GM06990 (cell line): ENCODE results near the gene PEX14.
"Not testable (repeated sequence)": the region's sequence is repeated elsewhere in the genome, so short reads cannot be mapped to it uniquely, and the experiment has no call there.

Experiments
- DNase-seq: peaks from one replicate; pipeline ENCODE4 v3.0.0-alpha.2; 2011; ENCODE audit not compliant: insufficient read length; ENCODE audit errors: extremely low read depth
- H3K27me3 ChIP-seq: replicated peaks from 2 replicates; pipeline ENCODE4 v1.6.0; 2011; ENCODE audit warnings: low read length; ENCODE audit not compliant: control insufficient read depth, insufficient read depth
- H3K36me3 ChIP-seq: 2 replicates; pipeline ENCODE4 v1.5.1; 2011; ENCODE audit warnings: low read length; ENCODE audit not compliant: control insufficient read depth, insufficient read depth
- H3K4me3 ChIP-seq: replicated peaks from 2 replicates; pipeline ENCODE4 v1.5.1; 2011; ENCODE audit warnings: low read depth, mild to moderate bottlenecking, control low read depth, low read length
- TF ChIP-seq, protein P1 (sequence below): IDR thresholded peaks from 2 replicates; pipeline ENCODE4 v1.5.1; 2011; ENCODE audit warnings: low read length, control low read depth, mild to moderate bottlenecking, inconsistent platforms; ENCODE audit not compliant: insufficient read depth, poor library complexity, severe bottlenecking

Gene PEX14

DNA sequence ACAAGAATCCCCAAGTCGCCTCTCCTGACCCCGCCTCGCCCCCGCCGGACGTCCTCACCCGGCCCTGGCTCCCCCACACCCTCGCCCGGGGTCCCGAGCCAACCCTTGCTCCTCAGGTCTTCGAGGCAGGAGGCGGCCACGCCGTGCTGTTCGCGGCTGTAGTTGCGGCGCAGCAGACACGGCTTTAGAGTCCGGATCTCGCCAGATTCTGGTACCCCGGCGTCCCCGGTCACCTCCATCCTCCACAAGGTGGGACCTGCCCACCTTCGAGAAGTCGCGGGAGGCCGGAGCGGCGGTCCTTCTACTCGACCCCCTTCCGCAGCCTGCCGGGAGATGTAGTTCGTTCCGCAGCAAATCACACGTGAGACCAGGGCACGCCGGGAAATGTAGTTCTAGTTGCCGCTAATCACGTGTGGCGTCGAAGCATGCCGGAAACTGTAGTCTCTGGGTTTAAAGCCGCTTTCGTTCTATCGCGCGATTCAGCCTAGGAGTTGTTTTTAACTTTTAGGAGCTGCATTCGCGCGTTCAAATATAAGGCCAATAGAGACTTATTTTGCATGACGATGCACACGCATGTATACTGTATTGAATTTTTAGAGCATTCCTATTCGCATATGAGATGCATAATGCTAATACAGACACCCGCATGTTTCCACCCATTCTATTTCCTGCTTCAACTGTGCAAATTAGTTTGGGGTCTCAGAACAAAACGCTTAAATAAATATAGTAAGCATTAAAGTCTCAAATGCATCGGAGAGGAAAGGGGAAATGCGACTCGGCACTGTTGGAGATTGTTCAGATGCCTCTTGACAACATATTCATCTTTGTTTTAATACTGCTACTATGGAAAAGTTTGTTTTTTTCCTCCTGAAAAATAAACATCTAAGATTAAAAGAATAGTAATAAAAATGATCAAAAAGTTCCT, 2.3 kb upstream of the PEX14 start, which contains the start of gene DFFA:
Gene DFFA, minus strand, starts transcription at position 310 of the 925 bp plus-strand sequence. Its CDS starts 71 bp downstream, at position 239.
- DNase-seq, result peak; percentile 91
- TF ChIP-seq, protein P1, sequence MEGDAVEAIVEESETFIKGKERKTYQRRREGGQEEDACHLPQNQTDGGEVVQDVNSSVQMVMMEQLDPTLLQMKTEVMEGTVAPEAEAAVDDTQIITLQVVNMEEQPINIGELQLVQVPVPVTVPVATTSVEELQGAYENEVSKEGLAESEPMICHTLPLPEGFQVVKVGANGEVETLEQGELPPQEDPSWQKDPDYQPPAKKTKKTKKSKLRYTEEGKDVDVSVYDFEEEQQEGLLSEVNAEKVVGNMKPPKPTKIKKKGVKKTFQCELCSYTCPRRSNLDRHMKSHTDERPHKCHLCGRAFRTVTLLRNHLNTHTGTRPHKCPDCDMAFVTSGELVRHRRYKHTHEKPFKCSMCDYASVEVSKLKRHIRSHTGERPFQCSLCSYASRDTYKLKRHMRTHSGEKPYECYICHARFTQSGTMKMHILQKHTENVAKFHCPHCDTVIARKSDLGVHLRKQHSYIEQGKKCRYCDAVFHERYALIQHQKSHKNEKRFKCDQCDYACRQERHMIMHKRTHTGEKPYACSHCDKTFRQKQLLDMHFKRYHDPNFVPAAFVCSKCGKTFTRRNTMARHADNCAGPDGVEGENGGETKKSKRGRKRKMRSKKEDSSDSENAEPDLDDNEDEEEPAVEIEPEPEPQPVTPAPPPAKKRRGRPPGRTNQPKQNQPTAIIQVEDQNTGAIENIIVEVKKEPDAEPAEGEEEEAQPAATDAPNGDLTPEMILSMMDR, result no peak
- Histone ChIP-seq H3K36me3 (peaks cover 8% of the 10 kb centered on the region), H3K4me3 (peak within 1 kb of the TSS; percentile 74), H3K27me3 (no peaks in the 10 kb centered on the region)

DNA sequence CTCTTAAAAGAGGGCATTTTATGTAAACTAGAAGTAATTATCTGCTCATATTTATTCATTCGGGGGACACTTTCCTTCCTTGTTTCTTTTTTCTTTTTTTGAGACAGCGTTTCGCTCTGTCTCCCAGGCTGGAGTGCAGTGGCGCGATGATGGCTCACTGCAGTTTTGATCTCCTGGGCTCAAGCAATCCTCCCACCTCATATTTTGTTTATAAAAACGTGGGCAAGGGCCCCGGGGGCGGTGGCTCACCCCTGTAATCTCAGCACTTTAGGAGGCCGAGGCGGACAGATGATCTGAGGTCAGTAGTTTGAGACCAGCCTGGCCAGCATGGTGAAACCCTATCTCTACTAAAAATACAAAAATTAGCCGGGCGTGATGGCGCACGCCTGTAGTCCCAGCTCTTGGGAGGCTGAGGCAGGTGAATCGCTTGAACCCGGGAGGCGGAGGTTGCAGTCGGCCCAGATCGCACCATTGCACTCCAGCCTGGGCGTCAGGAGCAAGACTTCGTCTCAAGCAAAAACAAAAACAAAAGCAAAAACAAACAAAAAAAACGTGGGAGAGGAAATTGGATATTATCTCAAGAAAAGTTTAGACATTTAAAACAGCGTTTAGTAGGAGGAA, 1.5 kb upstream of the PEX14 start:
- TF ChIP-seq, protein P1, result no peak
- Histone ChIP-seq H3K4me3 (peak overlapping the region; percentile 63), H3K36me3 (peaks cover 3% of the 10 kb centered on the region), H3K27me3 (no peaks in the 10 kb centered on the region)
- DNase-seq, result no peak

DNA sequence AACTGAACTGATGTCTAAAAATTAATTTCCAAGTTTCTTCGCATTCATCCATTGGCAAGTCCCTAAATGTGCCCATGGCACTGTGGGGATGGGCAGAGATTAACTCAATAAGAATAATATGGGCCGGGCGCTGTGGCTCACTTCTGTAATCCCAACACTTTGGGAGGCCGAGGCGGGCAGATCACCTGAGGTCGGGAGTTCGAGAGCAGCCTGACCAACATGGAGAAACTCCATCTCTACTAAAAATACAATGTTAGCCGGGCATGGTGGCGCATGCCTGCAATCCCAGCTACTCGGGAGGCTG, 489 bp upstream of the PEX14 start:
- not testable (repeated sequence) for H3K36me3 ChIP-seq, DNase-seq, H3K4me3 ChIP-seq, H3K27me3 ChIP-seq

DNA sequence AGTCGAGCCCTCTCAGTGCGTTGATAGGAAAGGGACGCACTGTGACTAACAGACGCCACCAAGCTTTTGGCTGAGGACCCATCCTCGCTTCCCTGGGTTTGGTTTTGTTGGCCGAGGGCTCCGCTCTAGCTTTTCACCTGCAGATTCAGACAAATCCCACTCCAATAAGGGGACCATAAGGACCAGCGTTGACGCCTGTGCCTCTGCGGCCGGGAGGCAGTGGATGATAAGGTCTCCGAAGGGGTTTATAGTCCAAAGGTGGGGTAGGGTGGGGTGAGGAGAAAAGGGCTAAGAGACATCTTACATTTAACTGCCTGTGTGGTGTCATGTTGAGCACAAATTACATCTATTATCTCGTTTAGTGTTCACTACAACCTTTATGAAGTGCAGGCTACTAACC, 760 bp downstream of the PEX14 start:
- H3K36me3 ChIP-seq, result no peaks in the 10 kb centered on the region; the same call in 1 of the 2 replicates
- no peaks in the 10 kb centered on the region for H3K27me3 ChIP-seq
- H3K4me3 ChIP-seq, result peak overlapping the region; percentile 76
- no peak for DNase-seq
- TF ChIP-seq, protein P1, result no peak

DNA sequence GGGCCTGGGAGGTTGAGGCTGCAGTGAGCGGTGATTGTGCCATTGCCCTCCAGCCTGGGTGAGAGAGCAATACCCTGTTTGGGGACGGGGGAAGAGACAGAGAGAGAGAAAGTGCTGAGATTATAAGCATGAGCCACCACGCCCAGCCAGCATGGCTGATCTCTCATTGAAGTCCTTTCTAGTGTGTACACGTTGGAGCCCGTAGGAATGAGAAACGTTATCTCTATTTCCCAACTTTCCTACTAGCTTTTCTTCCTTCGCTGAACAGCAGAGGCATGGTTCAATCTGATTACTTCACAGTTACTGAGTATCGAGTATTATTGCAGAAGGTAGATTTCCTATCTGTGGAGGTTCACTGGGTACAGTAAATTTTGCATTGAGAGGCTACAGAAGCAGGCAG, 4.5 kb downstream of the PEX14 start:
- Histone ChIP-seq H3K36me3 (no peaks in the 10 kb centered on the region; the same call in 1 of the 2 replicates), H3K27me3 (no peaks in the 10 kb centered on the region), H3K4me3 (no peak overlapping the region)
- no peak for DNase-seq
- TF ChIP-seq, protein P1, result no peak

DNA sequence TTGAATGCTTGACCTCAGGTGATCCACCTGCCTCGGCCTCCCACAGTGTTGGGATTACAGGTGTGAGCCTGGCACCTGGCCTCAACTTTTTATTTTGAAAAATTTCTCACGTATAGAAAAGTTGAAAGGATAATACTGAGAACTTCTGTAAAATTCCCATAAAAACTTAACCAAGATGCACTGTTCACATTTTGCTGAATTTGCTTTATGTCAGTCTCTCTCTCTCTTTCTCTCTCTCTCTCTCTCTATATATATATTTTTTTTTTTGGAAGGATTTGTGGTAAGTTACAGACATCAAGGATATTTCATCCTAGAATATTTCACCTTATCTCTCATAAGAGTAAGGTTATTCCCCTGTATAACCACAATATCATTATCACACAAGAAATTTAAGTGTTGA, 5.9 kb downstream of the PEX14 start:
- peaks cover 3% of the 10 kb centered on the region for H3K36me3 ChIP-seq
- TF ChIP-seq, protein P1, result no peak
- no peak for DNase-seq
- no peaks in the 10 kb centered on the region for H3K27me3 ChIP-seq
- H3K4me3 ChIP-seq, result no peak overlapping the region
